Measurements from ENCODE around the gene TMEM156. TPM values are rescaled to one million over a fixed set of nuclear protein-coding genes. Genes with fewer than 3 reads are reported as not detected.
"Not testable (repeated sequence)": the region's sequence is repeated elsewhere in the genome, so short reads cannot be mapped to it uniquely, and the experiment has no call there.

Gene TMEM156
- total RNA-seq, 2 donors from 2014 or later = not detected

GRCh38 chr4:38964942-38965775, 67.0 kb downstream of the TMEM156 start:
- no peak overlapping the region for H3K9ac ChIP-seq (ENCODE audit: extremely low read depth, low read length, poor library complexity, severe bottlenecking)
- H3K36me3 ChIP-seq (ENCODE audit: control insufficient read depth, insufficient read depth, low read length) = no peaks in the 10 kb centered on the region
- no peaks in the 10 kb centered on the region for H3K27me3 ChIP-seq (ENCODE audit: control insufficient read depth, insufficient read depth, low read length, poor library complexity, severe bottlenecking)
- H3K4me3 ChIP-seq (ENCODE audit: low read length) = no peak overlapping the region
- Mint-ChIP-seq H3K4me3 (no peak overlapping the region), H3K4me1 (no peaks in the 10 kb centered on the region), H3K27ac (no peak overlapping the region), H3K36me3 (ENCODE audit: low read depth) (no peaks in the 10 kb centered on the region), H3K9me3 (peaks cover 3% of the 10 kb centered on the region), H3K27me3 (ENCODE audit: insufficient read depth) (no peaks in the 10 kb centered on the region)
- no peaks in the 10 kb centered on the region for H3K4me1 ChIP-seq (ENCODE audit: control insufficient read depth, insufficient read depth, low read length)
- TF ChIP-seq CTCF (conservative IDR thresholded peaks at IDR 0.05) = no peak
- H3K9me3 ChIP-seq (ENCODE audit: control insufficient read depth, low read length) = no peaks in the 10 kb centered on the region
- DNase-seq = no peak
- WGBS, 2 experiments (ENCODE audit: insufficient coverage in 1 of 2, insufficient read length in 1 of 2) = 91 to 93% methylated on average over 8 to 11 of the region's 11 CpGs
- no peak overlapping the region for H3K27ac ChIP-seq (ENCODE audit: low read depth, low read length)

GRCh38 chr4:38959248-38959647, 73.0 kb downstream of the TMEM156 start:
- not testable (repeated sequence) for H3K27me3 ChIP-seq (ENCODE audit: control insufficient read depth, insufficient read depth, low read length, poor library complexity, severe bottlenecking); H3K9me3 Mint-ChIP-seq; H3K9me3 ChIP-seq (ENCODE audit: control insufficient read depth, low read length); H3K4me1 Mint-ChIP-seq; H3K27ac ChIP-seq (ENCODE audit: low read depth, low read length); H3K27me3 Mint-ChIP-seq (ENCODE audit: insufficient read depth); H3K4me3 Mint-ChIP-seq; DNase-seq; H3K4me3 ChIP-seq (ENCODE audit: low read length); H3K36me3 ChIP-seq (ENCODE audit: control insufficient read depth, insufficient read depth, low read length); H3K4me1 ChIP-seq (ENCODE audit: control insufficient read depth, insufficient read depth, low read length); H3K27ac Mint-ChIP-seq; H3K36me3 Mint-ChIP-seq (ENCODE audit: low read depth); H3K9ac ChIP-seq (ENCODE audit: extremely low read depth, low read length, poor library complexity, severe bottlenecking)
- 86 to 89% methylated on average over 3 to 5 of the region's 5 CpGs for WGBS, 2 experiments (ENCODE audit: insufficient coverage in 1 of 2, insufficient read length in 1 of 2)

- H3K36me3 ChIP-seq (ENCODE audit: control insufficient read depth, insufficient read depth, low read length) = no peaks in the 10 kb centered on the region
- H3K4me1 Mint-ChIP-seq = no peaks in the 10 kb centered on the region
- no peaks in the 10 kb centered on the region for H3K4me1 ChIP-seq (ENCODE audit: control insufficient read depth, insufficient read depth, low read length)
- H3K36me3 Mint-ChIP-seq (ENCODE audit: low read depth) = no peaks in the 10 kb centered on the region
- no peaks in the 10 kb centered on the region for H3K27me3 Mint-ChIP-seq (ENCODE audit: insufficient read depth)
- no peak for TF ChIP-seq CTCF (conservative IDR thresholded peaks at IDR 0.05)
- no peaks in the 10 kb centered on the region for H3K9me3 ChIP-seq (ENCODE audit: control insufficient read depth, low read length)
- no peak for DNase-seq
- no peak overlapping the region for H3K9ac ChIP-seq (ENCODE audit: extremely low read depth, low read length, poor library complexity, severe bottlenecking)
- no peak overlapping the region for H3K4me3 Mint-ChIP-seq
- H3K9me3 Mint-ChIP-seq = no peaks in the 10 kb centered on the region
- H3K27ac Mint-ChIP-seq = no peak overlapping the region
- H3K4me3 ChIP-seq (ENCODE audit: low read length) = no peak overlapping the region
- 96 to 97% methylated on average over 3 to 4 of the region's 4 CpGs for WGBS, 2 experiments (ENCODE audit: insufficient coverage in 1 of 2, insufficient read length in 1 of 2)
- H3K27me3 ChIP-seq (ENCODE audit: control insufficient read depth, insufficient read depth, low read length, poor library complexity, severe bottlenecking) = no peaks in the 10 kb centered on the region
- H3K27ac ChIP-seq (ENCODE audit: low read depth, low read length) = no peak overlapping the region
Observed at GRCh38 chr4:38958453-38959190, 73.6 kb downstream of the TMEM156 start.

Measured in endodermal cell (in vitro differentiated cells).